Measurements from ENCODE around the gene THBS2.

- TF ChIP-seq EZH2 (IDR thresholded peaks at IDR 0.05; ENCODE audit: insufficient read depth, low read length) = no peak
- TF ChIP-seq, protein P1, sequence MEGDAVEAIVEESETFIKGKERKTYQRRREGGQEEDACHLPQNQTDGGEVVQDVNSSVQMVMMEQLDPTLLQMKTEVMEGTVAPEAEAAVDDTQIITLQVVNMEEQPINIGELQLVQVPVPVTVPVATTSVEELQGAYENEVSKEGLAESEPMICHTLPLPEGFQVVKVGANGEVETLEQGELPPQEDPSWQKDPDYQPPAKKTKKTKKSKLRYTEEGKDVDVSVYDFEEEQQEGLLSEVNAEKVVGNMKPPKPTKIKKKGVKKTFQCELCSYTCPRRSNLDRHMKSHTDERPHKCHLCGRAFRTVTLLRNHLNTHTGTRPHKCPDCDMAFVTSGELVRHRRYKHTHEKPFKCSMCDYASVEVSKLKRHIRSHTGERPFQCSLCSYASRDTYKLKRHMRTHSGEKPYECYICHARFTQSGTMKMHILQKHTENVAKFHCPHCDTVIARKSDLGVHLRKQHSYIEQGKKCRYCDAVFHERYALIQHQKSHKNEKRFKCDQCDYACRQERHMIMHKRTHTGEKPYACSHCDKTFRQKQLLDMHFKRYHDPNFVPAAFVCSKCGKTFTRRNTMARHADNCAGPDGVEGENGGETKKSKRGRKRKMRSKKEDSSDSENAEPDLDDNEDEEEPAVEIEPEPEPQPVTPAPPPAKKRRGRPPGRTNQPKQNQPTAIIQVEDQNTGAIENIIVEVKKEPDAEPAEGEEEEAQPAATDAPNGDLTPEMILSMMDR (IDR thresholded peaks at IDR 0.05; ENCODE audit: insufficient read depth, low read depth, low read length) = no peak
Observed at GRCh38 chr6:169266746-169267591, 13.3 kb upstream of the THBS2 start.
